Body of pancreas (tissue), 4 donors: Measurements from ENCODE around the gene ETFBKMT. TPM values are rescaled to one million over a fixed set of nuclear protein-coding genes. Genes with fewer than 3 reads are reported as not detected.

Experiments
- ATAC-seq: fragments of 150-250 bp; one replicate; pipeline ENCODE4 v1.9.1; 2016
- DNase-seq, 4 donors: peaks; one replicate each; pipeline ENCODE4 v3.0.0-alpha.2; 2019
- H3K27ac ChIP-seq, 4 donors: fragments of 200-600 bp; sonication (generic); 1 replicate in 3 of 4; 2 replicates in 1 of 4; pipeline versions ENCODE4 v1.5.1 to v1.6.1; 2016 to 2019; ENCODE audit warnings: mild to moderate bottlenecking in 1 of 4, mixed read lengths in 1 of 4, moderate library complexity in 1 of 4
- H3K27me3 ChIP-seq, 2 donors: fragments of 200-600 bp; sonication (generic); one replicate each; pipeline ENCODE4 v1.6.0; 2016; ENCODE audit warnings: mild to moderate bottlenecking in 1 of 2
- H3K36me3 ChIP-seq, 2 donors: fragments of 200-600 bp; sonication (generic); replicated peaks in 1 of 2; 2 replicates each; pipeline ENCODE4 v1.5.1; 2016; ENCODE audit warnings: low read depth in 2 of 2; ENCODE audit not compliant: insufficient read depth in 1 of 2
- H3K4me1 ChIP-seq: fragments of 200-600 bp; sonication (generic); one replicate; pipeline ENCODE4 v1.6.0; 2016
- H3K4me3 ChIP-seq, 2 donors: fragments of 200-600 bp; sonication (generic); 1 replicate in 1 of 2; 2 replicates in 1 of 2; pipeline ENCODE4 v1.5.1; 2016 to 2019
- H3K9me3 ChIP-seq, 3 donors: fragments of 200-600 bp; sonication (generic); 1 replicate in 2 of 3; 2 replicates in 1 of 3; pipeline ENCODE4 v1.5.1; 2016
- POLR2A ChIP-seq, 3 donors: fragments of 450-650 bp; IDR thresholded peaks; one replicate each; pipeline ENCODE4 v1.6.1; 2016; ENCODE audit warnings: antibody characterized with exemption in 3 of 3, mild to moderate bottlenecking in 2 of 3
- WGBS, 2 donors: methylation state at CpG; one replicate each; pipeline ENCODE4 v1.1.5; 2017; 5-methylcytosine and 5-hydroxymethylcytosine counted together
- intact Hi-C: fragments of 100-400 bp; cut with DNase I; formaldehyde crosslinking; loops from one replicate; pipeline ENCODE4 v1.15.1; 2023
- total RNA-seq, 2 donors: library from RNA; depleted of rRNA; stranded (reverse); fragments of >200 nt; gene quantifications; one replicate each; pipeline ENCODE4 v1.1.0, GENCODE V29; 2016
- TF ChIP-seq, protein P1 (sequence below), 7 experiments: fragments of 450-650 bp in 4 of 7; fragments of 200-600 bp in 3 of 7; sonication (generic) in 3 of 7; IDR thresholded peaks; one replicate each; pipeline ENCODE4 v1.5.1; 2016 to 2019; ENCODE audit warnings: antibody characterized with exemption in 7 of 7

Gene ETFBKMT
- total RNA-seq, 2 donors from 2014 or later, result 2.9 to 4.9 TPM

DNA sequence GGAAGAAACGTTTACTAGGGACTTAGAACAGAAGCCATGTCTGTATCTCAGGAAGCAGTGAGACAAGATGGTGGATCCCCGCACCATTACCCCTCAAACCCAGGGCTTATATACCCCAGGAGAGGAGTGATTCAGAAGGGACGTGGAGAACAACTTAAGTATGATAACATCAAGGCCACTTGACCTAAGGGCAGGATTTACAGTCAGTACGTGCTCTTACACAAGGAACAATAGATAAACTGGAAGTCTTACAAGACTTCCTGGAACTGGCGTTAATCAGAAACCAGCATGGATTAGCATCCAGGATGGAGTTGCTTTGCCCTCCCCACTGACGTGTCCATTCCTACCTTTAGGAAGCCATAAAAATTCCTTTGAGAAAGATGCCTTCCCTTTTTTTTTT, 8.6 kb upstream of the ETFBKMT start:
- H3K36me3 ChIP-seq, result no peaks in the 10 kb centered on the region
- TF ChIP-seq, protein P1, sequence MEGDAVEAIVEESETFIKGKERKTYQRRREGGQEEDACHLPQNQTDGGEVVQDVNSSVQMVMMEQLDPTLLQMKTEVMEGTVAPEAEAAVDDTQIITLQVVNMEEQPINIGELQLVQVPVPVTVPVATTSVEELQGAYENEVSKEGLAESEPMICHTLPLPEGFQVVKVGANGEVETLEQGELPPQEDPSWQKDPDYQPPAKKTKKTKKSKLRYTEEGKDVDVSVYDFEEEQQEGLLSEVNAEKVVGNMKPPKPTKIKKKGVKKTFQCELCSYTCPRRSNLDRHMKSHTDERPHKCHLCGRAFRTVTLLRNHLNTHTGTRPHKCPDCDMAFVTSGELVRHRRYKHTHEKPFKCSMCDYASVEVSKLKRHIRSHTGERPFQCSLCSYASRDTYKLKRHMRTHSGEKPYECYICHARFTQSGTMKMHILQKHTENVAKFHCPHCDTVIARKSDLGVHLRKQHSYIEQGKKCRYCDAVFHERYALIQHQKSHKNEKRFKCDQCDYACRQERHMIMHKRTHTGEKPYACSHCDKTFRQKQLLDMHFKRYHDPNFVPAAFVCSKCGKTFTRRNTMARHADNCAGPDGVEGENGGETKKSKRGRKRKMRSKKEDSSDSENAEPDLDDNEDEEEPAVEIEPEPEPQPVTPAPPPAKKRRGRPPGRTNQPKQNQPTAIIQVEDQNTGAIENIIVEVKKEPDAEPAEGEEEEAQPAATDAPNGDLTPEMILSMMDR (IDR thresholded peaks at IDR 0.05), result no peak
- no peak for TF ChIP-seq POLR2A (IDR thresholded peaks at IDR 0.05)
- no peaks in the 10 kb centered on the region for H3K9me3 ChIP-seq
- intact Hi-C loops, result no loop called here
- ATAC-seq (peak; percentile 73), DNase-seq (peak in 3 of 4 donors; percentile 35 to 55 (median 42))
- H3K27ac ChIP-seq, result peak overlapping the region in 3 of 4 donors; percentile 28 to 76 (median 66)
- H3K4me3 ChIP-seq, result no peak overlapping the region
- H3K4me1 ChIP-seq, result peaks cover 45% of the 10 kb centered on the region
- H3K27me3 ChIP-seq, result no peaks in the 10 kb centered on the region
- WGBS, 2 donors, result 34 to 38% methylated on average over 6 of the region's 6 CpGs

DNA sequence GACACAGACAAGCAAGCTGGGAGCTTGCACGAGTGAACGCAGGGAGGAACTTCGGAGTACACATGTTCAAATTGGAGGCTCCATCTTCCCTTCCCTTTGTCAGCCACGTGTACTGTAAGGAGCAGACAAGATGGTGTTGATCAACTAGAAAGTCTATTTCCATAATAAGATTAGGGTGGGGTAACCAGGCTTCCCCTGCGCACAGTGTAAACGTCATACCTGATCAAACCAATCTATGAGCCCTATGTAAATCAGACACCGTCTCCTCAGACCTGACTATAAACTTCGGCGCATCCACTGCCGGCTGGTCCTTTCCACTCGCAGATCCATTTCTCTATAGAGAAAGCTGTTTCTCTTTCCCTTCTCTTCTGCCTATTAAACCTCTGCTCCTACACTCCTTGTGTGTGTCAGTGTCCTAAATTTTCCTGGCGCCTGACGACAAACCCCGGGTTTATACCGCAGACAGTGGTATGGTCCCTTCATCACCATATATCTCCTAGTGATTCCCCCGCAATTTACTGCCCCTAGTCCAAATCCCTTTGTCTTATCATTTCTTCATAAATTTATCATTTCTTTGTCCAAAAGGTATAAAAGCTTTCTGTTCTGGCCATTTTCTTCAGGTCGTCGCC, 7.5 kb upstream of the ETFBKMT start:
- WGBS, 2 donors, result 83 to 86% methylated on average over 18 of the region's 18 CpGs
- no peak overlapping the region for H3K4me3 ChIP-seq
- no peak for TF ChIP-seq POLR2A (IDR thresholded peaks at IDR 0.05)
- TF ChIP-seq, protein P1 (IDR thresholded peaks at IDR 0.05), result no peak
- peak overlapping the region in 3 of 4 donors; percentile 46 to 77 (median 66) for H3K27ac ChIP-seq
- H3K9me3 ChIP-seq, result no peaks in the 10 kb centered on the region
- ATAC-seq (no peak), DNase-seq (no peak)
- peaks cover 48% of the 10 kb centered on the region for H3K4me1 ChIP-seq
- no peaks in the 10 kb centered on the region for H3K36me3 ChIP-seq
- no peaks in the 10 kb centered on the region for H3K27me3 ChIP-seq
- intact Hi-C loops, result no loop called here

DNA sequence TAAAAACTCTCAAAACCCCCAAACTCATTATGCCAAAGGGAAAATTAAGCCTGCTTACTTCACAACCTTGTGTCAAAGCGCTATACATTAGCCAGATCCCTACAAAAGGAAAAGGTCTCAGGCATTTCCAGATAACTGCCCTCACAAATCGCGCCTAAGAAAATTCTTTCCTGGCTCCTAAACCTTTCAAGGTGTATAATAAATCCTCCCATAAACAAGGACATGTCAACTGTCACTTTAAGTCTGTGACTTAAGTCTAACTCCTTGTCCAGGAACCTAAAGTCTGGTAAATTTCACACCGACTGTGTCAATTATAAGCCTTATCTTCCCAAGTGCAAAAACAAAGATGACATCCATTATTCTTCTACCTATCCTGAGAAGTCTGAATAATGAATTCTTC, 4.3 kb upstream of the ETFBKMT start:
- Histone ChIP-seq H3K36me3 (no peaks in the 10 kb centered on the region), H3K9me3 (no peaks in the 10 kb centered on the region), H3K4me3 (no peak overlapping the region), H3K4me1 (peaks cover 53% of the 10 kb centered on the region), H3K27ac (peak overlapping the region in 1 of 4 donors; percentile 16), H3K27me3 (no peaks in the 10 kb centered on the region)
- DNase-seq (no peak), ATAC-seq (no peak)
- no peak for TF ChIP-seq POLR2A (IDR thresholded peaks at IDR 0.05)
- TF ChIP-seq, protein P1 (IDR thresholded peaks at IDR 0.05), result no peak
- WGBS, 2 donors, result 48 to 55% methylated on average over 4 of the region's 4 CpGs
- intact Hi-C loops, result no loop called here

DNA sequence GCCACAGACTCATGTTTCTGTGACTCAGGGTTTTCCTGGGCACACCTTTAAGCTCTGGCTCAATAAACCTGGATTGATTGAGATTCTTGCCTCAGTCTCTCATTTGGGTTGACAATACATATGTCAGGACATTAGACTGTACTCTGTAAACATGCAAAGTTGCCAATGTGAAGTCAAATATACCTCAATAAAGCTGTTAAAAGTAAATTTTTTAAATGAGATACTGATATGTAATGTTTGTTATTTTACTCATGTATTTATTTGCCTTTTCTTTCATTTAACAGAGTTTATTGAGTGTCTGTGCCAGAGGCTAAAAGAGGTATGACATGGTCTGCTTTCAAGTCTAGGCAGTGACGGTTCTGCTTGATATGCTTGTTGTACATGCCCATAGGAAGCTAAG, 3.7 kb upstream of the ETFBKMT start:
- no peaks in the 10 kb centered on the region for H3K27me3 ChIP-seq
- no peak overlapping the region for H3K4me3 ChIP-seq
- 56 to 58% methylated on average over 1 of the region's 1 CpG for WGBS, 2 donors
- H3K4me1 ChIP-seq, result peaks cover 50% of the 10 kb centered on the region
- ATAC-seq (no peak), DNase-seq (no peak)
- H3K36me3 ChIP-seq, result no peaks in the 10 kb centered on the region
- H3K9me3 ChIP-seq, result no peaks in the 10 kb centered on the region
- no peak for TF ChIP-seq POLR2A (IDR thresholded peaks at IDR 0.05)
- H3K27ac ChIP-seq, result peak overlapping the region in 1 of 4 donors; percentile 33
- intact Hi-C loops, result no loop called here

DNA sequence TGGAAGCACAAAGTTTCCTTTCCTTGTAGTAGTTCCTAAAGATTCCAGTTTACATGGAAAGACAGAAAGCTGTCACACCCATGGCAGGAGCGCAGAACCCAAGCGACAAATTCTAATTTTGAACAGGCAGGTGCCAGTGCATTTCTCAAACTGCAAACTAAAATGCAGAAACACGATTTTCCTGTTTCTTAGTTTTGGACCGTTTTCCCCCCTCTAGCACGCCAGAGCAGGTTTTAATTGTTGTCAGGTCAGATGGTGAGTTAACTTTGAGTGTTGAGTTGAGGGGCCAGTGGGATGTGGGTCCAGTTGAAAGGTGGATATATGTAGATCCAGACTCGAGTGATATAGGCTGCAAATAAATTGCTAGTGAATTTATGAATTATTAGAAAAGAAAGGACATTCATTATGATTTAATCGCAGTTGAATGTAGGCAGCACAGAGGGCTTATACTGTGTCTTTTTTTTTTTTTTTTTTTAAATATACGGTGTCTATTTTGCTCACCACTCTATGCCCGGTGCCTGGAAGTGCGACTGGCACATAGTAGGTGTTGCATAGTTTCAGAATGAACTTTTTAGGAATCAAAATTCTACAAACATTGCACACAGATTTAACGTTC, 909 bp upstream of the ETFBKMT start:
- Histone ChIP-seq H3K4me3 (no peak overlapping the region), H3K36me3 (no peaks in the 10 kb centered on the region), H3K9me3 (no peaks in the 10 kb centered on the region), H3K27ac (peak overlapping the region; percentile 86 to 96 (median 94)), H3K27me3 (no peaks in the 10 kb centered on the region), H3K4me1 (peaks cover 35% of the 10 kb centered on the region)
- no peak for TF ChIP-seq POLR2A (IDR thresholded peaks at IDR 0.05)
- TF ChIP-seq, protein P1 (IDR thresholded peaks at IDR 0.05), result no peak
- DNase-seq (no peak), ATAC-seq (peak; percentile 2)
- intact Hi-C loops, result no loop called here
- 5 to 11% methylated on average over 11 of the region's 11 CpGs for WGBS, 2 donors
